Mesenchymal stem cell (in vitro differentiated cells and primary cell): Measurements from ENCODE around the gene LAIR2.
"Not testable (repeated sequence)": the region's sequence is repeated elsewhere in the genome, so short reads cannot be mapped to it uniquely, and the experiment has no call there.

ENCODE experiments used
- DNase-seq: peaks from one replicate; pipeline ENCODE4 v3.0.0-alpha.2; 2013
- H2AFZ ChIP-seq: one replicate; pipeline ENCODE4 v1.6.1; 2013; ENCODE audit warnings: low read depth, mild to moderate bottlenecking, control low read depth, inconsistent platforms, low read length, moderate library complexity
- H2AK5ac ChIP-seq: 2 replicates; pipeline ENCODE4 v1.6.1; 2013; ENCODE audit warnings: low read length, moderate library complexity, mild to moderate bottlenecking, inconsistent platforms; ENCODE audit not compliant: severe bottlenecking
- H2BK120ac ChIP-seq: one replicate; pipeline ENCODE4 v1.6.1; 2013; ENCODE audit warnings: low read depth, mild to moderate bottlenecking, inconsistent platforms, low read length, moderate library complexity
- H2BK12ac ChIP-seq, 2 experiments: one replicate each; pipeline ENCODE4 v1.6.1; 2013; ENCODE audit warnings: inconsistent platforms in 2 of 2, low read length in 2 of 2, mild to moderate bottlenecking in 2 of 2, moderate library complexity in 2 of 2, control low read depth in 1 of 2
- H2BK15ac ChIP-seq: one replicate; pipeline ENCODE4 v1.6.1; 2013; ENCODE audit warnings: mild to moderate bottlenecking, low read depth, inconsistent platforms; ENCODE audit not compliant: poor library complexity, severe bottlenecking
- H2BK5ac ChIP-seq: 2 replicates; pipeline ENCODE4 v1.6.1; 2013; ENCODE audit warnings: low read depth, mild to moderate bottlenecking, low read length, control low read depth, inconsistent platforms; ENCODE audit not compliant: poor library complexity, severe bottlenecking
- H3K14ac ChIP-seq, 2 experiments: one replicate each; pipeline ENCODE4 v1.6.1; 2013; ENCODE audit warnings: inconsistent platforms in 2 of 2, low read length in 2 of 2, control low read depth in 1 of 2, mild to moderate bottlenecking in 1 of 2, moderate library complexity in 1 of 2
- H3K18ac ChIP-seq, 2 experiments: one replicate each; pipeline ENCODE4 v1.6.1; 2013; ENCODE audit warnings: inconsistent platforms in 2 of 2, low read length in 2 of 2, control low read depth in 1 of 2, low read depth in 1 of 2, mild to moderate bottlenecking in 1 of 2
- H3K23ac ChIP-seq, 2 experiments: one replicate each; pipeline ENCODE4 v1.6.1; 2013; ENCODE audit warnings: inconsistent platforms in 2 of 2, low read length in 2 of 2, mild to moderate bottlenecking in 2 of 2, moderate library complexity in 2 of 2, control low read depth in 1 of 2
- H3K27ac ChIP-seq: 2 replicates; pipeline ENCODE4 v1.5.1; 2013; ENCODE audit warnings: mild to moderate bottlenecking, moderate library complexity, low read length, control low read depth, inconsistent platforms; ENCODE audit not compliant: poor library complexity, severe bottlenecking
- H3K27me3 ChIP-seq, 2 experiments: 2 replicates each; pipeline versions ENCODE4 v1.6.1 to v1.7.0; 2013; ENCODE audit warnings: low read length in 2 of 2, mild to moderate bottlenecking in 2 of 2, moderate library complexity in 2 of 2, control low read depth in 1 of 2, inconsistent platforms in 1 of 2; ENCODE audit not compliant: control insufficient read depth in 1 of 2, insufficient read depth in 1 of 2
- H3K36me3 ChIP-seq, 2 experiments: 2 replicates each; pipeline versions ENCODE4 v1.6.1 to v1.7.0; 2013; ENCODE audit warnings: low read length in 2 of 2, control low read depth in 1 of 2, inconsistent platforms in 1 of 2, low read depth in 1 of 2, mild to moderate bottlenecking in 1 of 2; ENCODE audit not compliant: insufficient read depth in 2 of 2, control insufficient read depth in 1 of 2
- H3K4ac ChIP-seq, 2 experiments: one replicate each; pipeline ENCODE4 v1.6.1; 2013; ENCODE audit warnings: inconsistent platforms in 2 of 2, low read length in 2 of 2, mild to moderate bottlenecking in 2 of 2, moderate library complexity in 2 of 2, control low read depth in 1 of 2, low read depth in 1 of 2
- H3K4me1 ChIP-seq: 2 replicates; pipeline ENCODE4 v1.6.1; 2013; ENCODE audit warnings: low read depth, low read length, control low read depth; ENCODE audit not compliant: control insufficient read depth, insufficient read depth
- H3K4me2 ChIP-seq: 2 replicates; pipeline ENCODE4 v1.6.1; 2013; ENCODE audit warnings: low read length, mild to moderate bottlenecking, inconsistent platforms; ENCODE audit not compliant: poor library complexity, severe bottlenecking
- H3K4me3 ChIP-seq, 2 experiments: 2 replicates each; pipeline versions ENCODE4 v1.5.1 to v1.7.0; 2013; ENCODE audit warnings: low read length in 2 of 2, mild to moderate bottlenecking in 2 of 2, control low read depth in 1 of 2, low read depth in 1 of 2; ENCODE audit not compliant: insufficient read depth in 1 of 2
- H3K79me1 ChIP-seq: replicated peaks from 2 replicates; pipeline ENCODE4 v1.6.1; 2013; ENCODE audit warnings: mild to moderate bottlenecking, control low read depth, low read length, inconsistent platforms; ENCODE audit not compliant: poor library complexity, severe bottlenecking
- H3K9ac ChIP-seq: 2 replicates; pipeline ENCODE4 v1.7.0; 2013; ENCODE audit warnings: mild to moderate bottlenecking, low read length, moderate library complexity
- H3K9me3 ChIP-seq: 2 replicates; pipeline ENCODE4 v1.7.0; 2013; ENCODE audit warnings: mild to moderate bottlenecking, low read length; ENCODE audit not compliant: control insufficient read depth
- H4K8ac ChIP-seq: one replicate; pipeline ENCODE4 v1.6.1; 2013; ENCODE audit warnings: inconsistent platforms, mild to moderate bottlenecking, low read length, moderate library complexity
- H4K91ac ChIP-seq: one replicate; pipeline ENCODE4 v1.6.1; 2013; ENCODE audit warnings: mild to moderate bottlenecking, low read length, inconsistent platforms
- WGBS: methylation state at CpG from one replicate; pipeline ENCODE4 v1.1.7; 2013; ENCODE audit warnings: mixed read lengths; 5-methylcytosine and 5-hydroxymethylcytosine counted together

The LAIR2 gene

DNA sequence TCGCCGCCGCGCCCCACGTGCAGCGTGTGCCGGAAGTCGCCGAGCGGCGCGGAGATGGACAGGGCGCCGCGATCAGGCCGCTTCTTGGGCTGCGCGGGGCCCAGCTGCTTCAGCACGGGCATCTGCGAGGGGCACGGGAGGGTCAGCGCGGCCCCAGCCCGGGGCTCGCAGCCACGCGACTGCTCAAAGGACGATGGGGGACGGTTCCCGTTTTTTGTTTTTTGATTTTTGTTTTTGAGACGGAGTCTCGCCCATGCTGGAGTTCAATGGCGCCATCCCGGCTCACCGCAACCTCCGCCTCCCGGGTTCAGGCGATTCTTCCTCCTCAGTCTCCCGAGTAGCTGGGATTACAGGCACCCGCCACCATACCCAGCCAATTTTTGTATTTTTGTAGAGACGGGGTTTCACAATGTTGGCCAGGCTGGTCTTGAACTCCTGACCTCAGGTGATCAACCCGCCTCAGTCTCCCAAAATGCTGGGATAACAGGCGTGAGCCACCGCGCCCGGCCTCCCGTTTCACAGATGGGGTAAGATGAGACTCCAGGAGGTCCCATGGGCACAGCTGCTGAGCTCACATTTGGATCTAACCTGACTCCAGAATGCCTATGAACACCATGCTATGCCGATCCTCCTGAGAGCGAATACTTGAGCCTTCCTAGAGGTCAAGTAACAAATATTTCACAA, 37.1 kb upstream of the LAIR2 start:
- Histone ChIP-seq H3K4me3 (no peak overlapping the region), H2BK120ac (no peak overlapping the region), H4K8ac (peak overlapping the region; percentile 88), H3K14ac (no peak overlapping the region), H3K9ac (no peak overlapping the region), H4K91ac (peak overlapping the region; percentile 58), H3K4me1 (peaks cover 32% of the 10 kb centered on the region), H3K23ac (no peak overlapping the region), H3K79me1 (peaks cover 4% of the 10 kb centered on the region), H2BK5ac (no peak overlapping the region), H3K9me3 (no peaks in the 10 kb centered on the region), H3K4ac (no peak overlapping the region), H2AK5ac (no peak overlapping the region), H3K18ac (no peak overlapping the region), H2BK15ac (no peak overlapping the region), H3K36me3 (peaks cover 19 to 31% of the 10 kb centered on the region in 2 experiments), H3K4me2 (no peak overlapping the region), H2AFZ (no peak overlapping the region), H3K27ac (no peak overlapping the region), H2BK12ac (peak overlapping the region in 1 of 2 experiments; percentile 55), H3K27me3 (peaks cover 1 to 11% of the 10 kb centered on the region in 2 experiments)
- 92% methylated on average over 49 of the region's 49 CpGs for WGBS
- DNase-seq, result no peak

DNA sequence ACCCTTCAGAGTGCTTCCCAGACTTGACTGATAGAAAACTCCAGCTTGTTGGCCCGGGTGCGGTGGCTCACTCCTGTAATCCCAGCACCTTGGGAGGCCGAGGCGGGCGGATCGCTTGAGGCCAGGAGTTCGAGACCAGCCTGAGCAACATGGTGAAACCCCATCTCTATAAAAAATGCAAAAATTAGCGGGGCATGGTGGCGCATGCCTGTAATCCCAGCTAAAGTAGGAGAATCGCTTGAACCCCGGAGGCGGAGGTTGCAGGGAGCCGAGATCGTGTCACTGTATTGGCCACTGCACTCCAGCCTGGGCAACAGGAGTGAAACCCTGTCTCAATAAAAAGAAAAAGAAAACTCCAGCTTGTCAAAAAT, 36.5 kb upstream of the LAIR2 start:
- H4K8ac ChIP-seq, H3K14ac ChIP-seq, H2AK5ac ChIP-seq, H3K79me1 ChIP-seq, H3K23ac ChIP-seq, H3K9ac ChIP-seq, H3K18ac ChIP-seq, H2BK15ac ChIP-seq, H2BK5ac ChIP-seq, H3K27ac ChIP-seq, H3K4ac ChIP-seq, H2BK120ac ChIP-seq, H3K4me2 ChIP-seq, DNase-seq, H4K91ac ChIP-seq, H3K9me3 ChIP-seq, H2BK12ac ChIP-seq, H3K4me3 ChIP-seq, H2AFZ ChIP-seq: not testable (repeated sequence)
- peaks cover 34% of the 10 kb centered on the region for H3K4me1 ChIP-seq
- peaks cover 7 to 16% of the 10 kb centered on the region in 2 experiments for H3K27me3 ChIP-seq
- H3K36me3 ChIP-seq, result peaks cover 14 to 25% of the 10 kb centered on the region in 2 experiments
- 97% methylated on average over 14 of the region's 14 CpGs for WGBS

DNA sequence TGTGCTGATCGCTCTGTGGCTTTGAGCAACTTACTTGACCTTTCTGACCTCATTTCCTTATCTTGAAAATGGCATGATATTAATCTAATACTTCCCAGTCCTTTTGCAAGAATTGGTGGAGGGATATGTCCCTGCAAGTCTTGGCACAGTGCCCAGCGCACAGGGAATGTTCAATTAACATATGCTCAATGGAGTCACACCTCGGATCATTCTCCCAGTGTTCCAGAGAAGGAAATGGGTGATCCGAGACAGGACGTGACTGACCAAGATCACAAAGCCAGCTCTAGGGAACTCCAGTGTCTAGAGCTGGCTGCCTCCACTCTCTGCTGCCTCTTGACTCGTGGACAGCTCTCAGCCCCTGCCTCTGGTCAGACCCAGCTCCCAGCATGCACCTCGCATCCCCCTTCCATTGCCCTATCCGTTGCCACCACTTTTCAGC, 33.1 kb upstream of the LAIR2 start:
- Histone ChIP-seq H3K14ac (no peak overlapping the region), H3K4me3 (no peak overlapping the region), H3K79me1 (no peaks in the 10 kb centered on the region), H3K36me3 (peaks cover 0 to 6% of the 10 kb centered on the region in 2 experiments), H2BK12ac (no peak overlapping the region), H3K23ac (no peak overlapping the region), H3K18ac (no peak overlapping the region), H3K4me2 (no peak overlapping the region), H3K27me3 (peaks cover 12 to 22% of the 10 kb centered on the region in 2 experiments), H2AFZ (no peak overlapping the region), H4K91ac (no peak overlapping the region), H3K9me3 (no peaks in the 10 kb centered on the region), H3K9ac (no peak overlapping the region), H3K27ac (no peak overlapping the region), H2AK5ac (no peak overlapping the region), H3K4ac (no peak overlapping the region), H2BK5ac (no peak overlapping the region), H4K8ac (no peak overlapping the region), H2BK120ac (no peak overlapping the region), H3K4me1 (peaks cover 24% of the 10 kb centered on the region), H2BK15ac (no peak overlapping the region)
- 62% methylated on average over 8 of the region's 8 CpGs for WGBS
- no peak for DNase-seq

DNA sequence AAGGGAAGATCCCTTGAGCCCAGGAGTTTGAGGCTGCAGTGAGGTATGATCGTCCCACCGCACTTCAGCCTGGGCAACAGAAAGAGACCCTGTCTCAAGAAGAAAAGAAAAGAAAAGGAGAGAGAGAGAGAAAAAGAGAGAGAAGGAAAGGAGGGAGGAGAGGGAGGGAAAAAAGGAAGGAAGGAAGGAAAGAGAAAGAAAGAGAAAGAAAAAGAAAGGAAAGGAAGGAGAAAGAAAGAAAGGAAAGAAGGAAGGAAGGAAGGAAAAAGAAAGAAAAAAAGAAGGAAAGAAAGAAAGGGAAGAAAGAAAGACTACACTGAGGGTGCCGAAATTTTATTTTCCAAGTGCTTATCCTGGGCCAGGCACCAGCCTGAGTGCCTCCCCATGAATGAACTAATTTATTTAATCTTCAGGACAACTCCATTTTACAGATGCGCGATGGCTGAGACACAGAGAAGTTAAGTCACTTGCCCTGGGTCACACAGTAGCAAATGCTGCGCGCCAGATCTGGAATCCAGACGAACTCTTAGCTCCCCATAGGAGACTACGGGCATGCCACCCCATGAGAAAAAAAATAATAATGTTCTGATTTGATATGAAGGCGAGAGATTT, 32.2 kb upstream of the LAIR2 start:
- Histone ChIP-seq H3K79me1 (no peaks in the 10 kb centered on the region), H3K27me3 (peaks cover 12 to 22% of the 10 kb centered on the region in 2 experiments), H3K23ac (no peak overlapping the region), H3K27ac (no peak overlapping the region), H2BK12ac (no peak overlapping the region), H3K9ac (peak overlapping the region; percentile 74), H4K8ac (no peak overlapping the region), H3K9me3 (no peaks in the 10 kb centered on the region), H4K91ac (no peak overlapping the region), H3K4me3 (peak overlapping the region in 1 of 2 experiments; percentile 64), H2BK120ac (no peak overlapping the region), H3K36me3 (peaks cover 0 to under 1% of the 10 kb centered on the region in 2 experiments), H3K14ac (no peak overlapping the region), H2AK5ac (no peak overlapping the region), H3K4me2 (no peak overlapping the region), H2BK5ac (no peak overlapping the region), H2BK15ac (no peak overlapping the region), H3K4ac (no peak overlapping the region), H3K4me1 (peaks cover 18% of the 10 kb centered on the region), H2AFZ (no peak overlapping the region), H3K18ac (no peak overlapping the region)
- no peak for DNase-seq
- WGBS, result 82% methylated on average over 9 of the region's 10 CpGs
